Stimulated activated CD4-positive, alpha-beta T cell treated with anti-CD3 and anti-CD28 coated beads, Interleukin-12 subunit alpha, Interleukin-12 subunit beta, amount 100 ng/mL, for 48 hours (primary cell): ENCODE measurements around the gene PACSIN1.
A peak's percentile ranks its signal among the peaks of the same experiment; 100 is the strongest.
"Not testable (repeated sequence)": the region's sequence is repeated elsewhere in the genome, so short reads cannot be mapped to it uniquely, and the experiment has no call there.

Experiments
- DNase-seq, 3 donors: peaks; one replicate each; pipeline ENCODE4 v3.0.0-alpha.2; 2020; ENCODE audit warnings: low read depth in 2 of 3, low spot score in 1 of 3

The PACSIN1 gene

GRCh38 chr6:34484899-34485298 lies 19.0 kb downstream of the PACSIN1 start:
- DNase-seq: peak; percentile 55 to 75 (median 56)

GRCh38 chr6:34485321-34486060 lies 19.6 kb downstream of the PACSIN1 start:
- DNase-seq: no peak

- no peak for DNase-seq
These were observed 20.3 kb downstream of the PACSIN1 start for GRCh38 chr6:34486106-34486740.

- not testable (repeated sequence) for DNase-seq
These were observed 21.0 kb downstream of the PACSIN1 start for GRCh38 chr6:34486886-34487285.

- DNase-seq: no peak
These were observed 21.7 kb downstream of the PACSIN1 start for GRCh38 chr6:34487536-34487935.

GRCh38 chr6:34489207-34489805 lies 23.4 kb downstream of the PACSIN1 start:
- DNase-seq: no peak

GRCh38 chr6:34490390-34491090 lies 24.7 kb downstream of the PACSIN1 start:
- no peak for DNase-seq

GRCh38 chr6:34491091-34491430 lies 25.2 kb downstream of the PACSIN1 start:
- DNase-seq: no peak

- DNase-seq: no peak
These were observed 27.5 kb downstream of the PACSIN1 start for GRCh38 chr6:34493344-34493743.

GRCh38 chr6:34494973-34495372 lies 29.1 kb downstream of the PACSIN1 start:
- DNase-seq: no peak

GRCh38 chr6:34496103-34496685 lies 30.3 kb downstream of the PACSIN1 start:
- no peak for DNase-seq

GRCh38 chr6:34497411-34497810 lies 31.5 kb downstream of the PACSIN1 start:
- DNase-seq: no peak

GRCh38 chr6:34506718-34507117 lies 40.8 kb downstream of the PACSIN1 start:
- DNase-seq: no peak

- no peak for DNase-seq
These were observed 42.5 kb downstream of the PACSIN1 start for GRCh38 chr6:34508425-34508824.

GRCh38 chr6:34509782-34510181 lies 43.9 kb downstream of the PACSIN1 start:
- no peak for DNase-seq

GRCh38 chr6:34510299-34510698 lies 44.4 kb downstream of the PACSIN1 start:
- no peak for DNase-seq

GRCh38 chr6:34511214-34511914 lies 45.5 kb downstream of the PACSIN1 start:
- DNase-seq: no peak

- no peak for DNase-seq
These were observed 46.2 kb downstream of the PACSIN1 start for GRCh38 chr6:34511915-34512737.

GRCh38 chr6:34512738-34513115 lies 46.9 kb downstream of the PACSIN1 start:
- DNase-seq: no peak

GRCh38 chr6:34513646-34514045 lies 47.8 kb downstream of the PACSIN1 start:
- no peak for DNase-seq
